ENCODE measurements around the gene SLAMF1.

SLAMF1 gene

GRCh38 chr1:160646180-160646579 is 664 bp downstream of the SLAMF1 start:
- TF ChIP-seq, protein P1, sequence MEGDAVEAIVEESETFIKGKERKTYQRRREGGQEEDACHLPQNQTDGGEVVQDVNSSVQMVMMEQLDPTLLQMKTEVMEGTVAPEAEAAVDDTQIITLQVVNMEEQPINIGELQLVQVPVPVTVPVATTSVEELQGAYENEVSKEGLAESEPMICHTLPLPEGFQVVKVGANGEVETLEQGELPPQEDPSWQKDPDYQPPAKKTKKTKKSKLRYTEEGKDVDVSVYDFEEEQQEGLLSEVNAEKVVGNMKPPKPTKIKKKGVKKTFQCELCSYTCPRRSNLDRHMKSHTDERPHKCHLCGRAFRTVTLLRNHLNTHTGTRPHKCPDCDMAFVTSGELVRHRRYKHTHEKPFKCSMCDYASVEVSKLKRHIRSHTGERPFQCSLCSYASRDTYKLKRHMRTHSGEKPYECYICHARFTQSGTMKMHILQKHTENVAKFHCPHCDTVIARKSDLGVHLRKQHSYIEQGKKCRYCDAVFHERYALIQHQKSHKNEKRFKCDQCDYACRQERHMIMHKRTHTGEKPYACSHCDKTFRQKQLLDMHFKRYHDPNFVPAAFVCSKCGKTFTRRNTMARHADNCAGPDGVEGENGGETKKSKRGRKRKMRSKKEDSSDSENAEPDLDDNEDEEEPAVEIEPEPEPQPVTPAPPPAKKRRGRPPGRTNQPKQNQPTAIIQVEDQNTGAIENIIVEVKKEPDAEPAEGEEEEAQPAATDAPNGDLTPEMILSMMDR (conservative IDR thresholded peaks at IDR 0.05; ENCODE audit: low read depth, low read length): no peak
- no peak overlapping the region for H3K4me3 ChIP-seq (ENCODE audit: low read length)
- no peak for DNase-seq (ENCODE audit: low read depth)

DNA sequence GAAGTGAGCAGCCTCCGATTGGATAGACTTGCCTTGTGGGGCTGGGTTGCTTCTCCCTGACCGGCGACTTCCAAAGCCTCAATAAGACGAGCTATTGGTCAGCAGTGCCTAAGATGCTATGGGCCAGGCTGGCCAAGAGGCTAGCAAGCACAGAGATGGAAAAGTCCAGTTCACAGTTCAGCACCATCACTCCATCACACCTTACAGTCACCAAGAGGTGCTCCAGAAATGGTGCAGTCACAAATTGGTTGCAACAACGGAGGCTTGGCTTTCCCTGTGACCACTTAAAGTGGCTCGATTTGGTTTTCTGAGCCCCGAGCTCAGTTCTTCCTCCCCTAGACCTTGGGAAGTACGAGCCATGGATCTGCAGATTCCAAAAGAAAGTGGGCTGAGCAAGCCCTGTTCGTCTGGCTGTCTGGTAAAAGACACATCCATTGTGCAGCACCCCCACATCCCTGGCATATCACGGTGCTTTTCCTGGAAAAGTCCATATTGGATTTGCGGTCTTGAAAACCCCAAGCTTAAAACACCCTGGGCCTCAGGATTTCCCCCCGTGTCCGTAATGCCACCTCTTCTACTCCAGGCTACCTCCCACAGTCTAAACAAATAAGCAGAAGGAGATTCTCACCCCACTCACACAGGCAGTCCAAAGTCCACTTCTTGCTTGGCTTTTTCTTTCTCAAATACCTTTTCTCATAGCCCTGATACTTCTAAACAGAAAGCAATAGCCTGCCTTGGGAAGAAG is 1.3 kb downstream of the SLAMF1 start:
- DNase-seq (ENCODE audit: low read depth): no peak
- no peak overlapping the region for H3K4me3 ChIP-seq (ENCODE audit: low read length)
- TF ChIP-seq, protein P1 (conservative IDR thresholded peaks at IDR 0.05; ENCODE audit: low read depth, low read length): no peak

DNA sequence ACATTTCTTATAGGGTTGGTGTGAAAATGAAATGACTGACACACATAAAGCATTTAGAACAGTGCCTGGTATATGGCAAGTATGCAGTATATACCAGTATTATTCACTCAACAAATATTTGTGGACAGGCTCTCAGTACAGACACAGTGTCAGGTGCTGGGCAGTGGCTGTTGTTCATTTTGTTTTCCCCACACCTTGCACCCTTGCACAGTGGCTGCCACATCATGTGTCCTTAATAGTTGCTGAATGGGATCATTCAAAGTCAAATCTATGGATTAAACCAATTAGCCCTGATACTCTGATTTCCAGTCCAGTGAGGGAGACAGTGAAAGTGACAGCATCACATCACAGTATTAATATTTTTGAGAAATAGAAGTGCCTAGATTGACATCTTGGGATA is 2.4 kb downstream of the SLAMF1 start:
- DNase-seq (ENCODE audit: low read depth): no peak
- no peak overlapping the region for H3K4me3 ChIP-seq (ENCODE audit: low read length)
- TF ChIP-seq, protein P1 (conservative IDR thresholded peaks at IDR 0.05; ENCODE audit: low read depth, low read length): no peak

GRCh38 chr1:160643138-160643537 is 3.7 kb downstream of the SLAMF1 start:
- no peak for DNase-seq (ENCODE audit: low read depth)
- TF ChIP-seq, protein P1 (conservative IDR thresholded peaks at IDR 0.05; ENCODE audit: low read depth, low read length): no peak
- no peak overlapping the region for H3K4me3 ChIP-seq (ENCODE audit: low read length)

DNA sequence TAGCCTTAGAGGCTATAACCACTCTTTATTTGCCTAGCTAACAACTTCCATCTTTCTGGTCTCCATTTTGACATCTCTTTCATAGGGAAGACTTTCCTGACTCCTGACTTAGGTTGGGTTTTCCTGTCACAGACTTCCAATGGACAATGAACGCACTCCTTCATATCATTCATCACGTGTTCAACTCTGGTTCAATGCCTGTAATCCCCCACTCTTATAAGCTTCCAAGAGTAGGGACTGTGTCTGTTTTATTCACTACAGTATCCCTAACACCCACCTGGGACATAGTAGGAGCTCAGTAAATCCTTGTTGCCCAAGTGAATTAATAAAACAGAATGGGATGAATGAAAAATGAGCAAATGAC is 4.6 kb downstream of the SLAMF1 start:
- no peak for DNase-seq (ENCODE audit: low read depth)
- TF ChIP-seq, protein P1 (conservative IDR thresholded peaks at IDR 0.05; ENCODE audit: low read depth, low read length): no peak
- no peak overlapping the region for H3K4me3 ChIP-seq (ENCODE audit: low read length)

GRCh38 chr1:160641323-160642280 is 5.2 kb downstream of the SLAMF1 start:
- TF ChIP-seq, protein P1 (conservative IDR thresholded peaks at IDR 0.05; ENCODE audit: low read depth, low read length): no peak
- H3K4me3 ChIP-seq (ENCODE audit: low read length): no peak overlapping the region
- no peak for DNase-seq (ENCODE audit: low read depth)

All from retinal pigment epithelial cell (primary cell).